Mesendoderm (in vitro differentiated cells): Measurements from ENCODE around the gene HMCN2. TPM values are rescaled to one million over a fixed set of nuclear protein-coding genes. Genes with fewer than 3 reads are reported as not detected.

Source experiments
- small RNA-seq: library from polyadenylated mRNA; stranded (forward); fragments of <200 nt; extraction: miRNeasy Mini kit (QIAGEN cat#:217004); gene quantifications from one replicate; pipeline ENCODE3, GENCODE V24; 2013; ENCODE audit not compliant: insufficient read depth

HMCN2 gene

Small RNA genes within 50 kb of the gene (small RNA-seq; reads per million reads assigned to genes)
- not detected for gene RN7SL665P
